ENCODE results near the gene LCE6A.

Gene LCE6A

DNA sequence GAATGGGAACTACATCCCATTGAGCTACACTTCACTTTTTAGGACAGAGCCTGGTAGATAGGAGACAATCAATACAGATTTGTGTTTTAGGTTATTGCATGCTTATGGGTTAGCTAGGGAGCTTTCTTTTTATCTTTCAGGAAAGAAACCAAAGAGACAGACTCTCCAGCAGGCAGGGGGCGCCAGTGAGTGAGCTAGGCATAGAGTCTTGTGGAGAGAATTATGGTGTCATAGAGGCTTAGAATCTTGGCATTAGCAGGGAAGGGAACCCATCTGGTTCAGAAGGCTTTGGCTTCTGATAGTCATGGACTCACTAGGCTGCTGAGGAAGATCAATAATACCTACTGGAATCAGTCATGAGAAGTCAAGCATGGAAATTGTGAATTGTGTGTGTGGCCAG, 35.4 kb downstream of the LCE6A start, which contains the start of gene SMCP:
Gene SMCP (plus strand): TSS at position 281 of the 400 bp plus-strand sequence. CDS start 6,101 bp downstream, outside the sequence.
- DNase-seq: peak; percentile 37
- H3K27me3 ChIP-seq: no peaks in the 10 kb centered on the region
- H3K4me1 ChIP-seq: no peaks in the 10 kb centered on the region
- H3K4me3 ChIP-seq (ENCODE audit: low read depth, low read length): no peak within 1 kb of the TSS
- no peaks in the 10 kb centered on the region for H3K36me3 ChIP-seq
- TF ChIP-seq, protein P1, sequence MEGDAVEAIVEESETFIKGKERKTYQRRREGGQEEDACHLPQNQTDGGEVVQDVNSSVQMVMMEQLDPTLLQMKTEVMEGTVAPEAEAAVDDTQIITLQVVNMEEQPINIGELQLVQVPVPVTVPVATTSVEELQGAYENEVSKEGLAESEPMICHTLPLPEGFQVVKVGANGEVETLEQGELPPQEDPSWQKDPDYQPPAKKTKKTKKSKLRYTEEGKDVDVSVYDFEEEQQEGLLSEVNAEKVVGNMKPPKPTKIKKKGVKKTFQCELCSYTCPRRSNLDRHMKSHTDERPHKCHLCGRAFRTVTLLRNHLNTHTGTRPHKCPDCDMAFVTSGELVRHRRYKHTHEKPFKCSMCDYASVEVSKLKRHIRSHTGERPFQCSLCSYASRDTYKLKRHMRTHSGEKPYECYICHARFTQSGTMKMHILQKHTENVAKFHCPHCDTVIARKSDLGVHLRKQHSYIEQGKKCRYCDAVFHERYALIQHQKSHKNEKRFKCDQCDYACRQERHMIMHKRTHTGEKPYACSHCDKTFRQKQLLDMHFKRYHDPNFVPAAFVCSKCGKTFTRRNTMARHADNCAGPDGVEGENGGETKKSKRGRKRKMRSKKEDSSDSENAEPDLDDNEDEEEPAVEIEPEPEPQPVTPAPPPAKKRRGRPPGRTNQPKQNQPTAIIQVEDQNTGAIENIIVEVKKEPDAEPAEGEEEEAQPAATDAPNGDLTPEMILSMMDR (IDR thresholded peaks at IDR 0.05; ENCODE audit: low read depth, low read length): peak; percentile 36
- H3K9me3 ChIP-seq: no peaks in the 10 kb centered on the region

DNA sequence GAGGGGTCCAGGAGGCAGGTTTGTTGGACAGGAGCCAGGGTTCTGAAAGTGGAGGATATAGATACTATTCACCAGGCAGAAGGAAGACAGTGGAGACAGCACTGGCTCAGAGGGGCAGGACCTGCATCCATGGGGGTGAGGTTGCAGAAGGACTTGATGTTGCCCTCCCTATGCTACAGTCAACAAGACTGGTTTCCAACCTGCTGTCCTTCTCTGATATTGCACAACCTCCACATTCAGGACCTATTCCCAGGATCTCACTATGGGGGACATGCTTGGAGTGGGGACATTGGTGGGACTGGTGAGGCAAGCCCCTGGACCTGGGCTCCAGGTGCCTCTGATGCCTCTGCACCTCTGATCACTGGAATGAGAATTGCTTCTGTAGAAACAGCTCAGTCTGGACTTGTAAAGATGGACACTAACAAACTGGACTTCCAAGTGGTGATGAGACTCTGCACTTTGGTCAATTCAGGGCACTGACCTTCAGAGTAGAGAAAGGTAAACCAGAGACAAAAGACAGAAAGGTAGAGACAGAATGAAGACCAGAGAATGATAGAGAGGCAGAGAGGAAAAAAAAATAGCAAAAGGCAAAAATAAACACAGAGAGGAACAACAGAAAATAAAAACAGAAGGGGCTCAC, 37.0 kb downstream of the LCE6A start:
- Histone ChIP-seq H3K4me1 (no peaks in the 10 kb centered on the region), H3K27me3 (no peaks in the 10 kb centered on the region), H3K4me3 (ENCODE audit: low read depth, low read length) (no peak overlapping the region), H3K9me3 (no peaks in the 10 kb centered on the region), H3K36me3 (no peaks in the 10 kb centered on the region)
- TF ChIP-seq, protein P1 (IDR thresholded peaks at IDR 0.05; ENCODE audit: low read depth, low read length): no peak
- no peak for DNase-seq

GRCh38 chr1:152880316-152880715, 37.7 kb downstream of the LCE6A start:
- Histone ChIP-seq H3K4me1 (no peaks in the 10 kb centered on the region), H3K9me3 (no peaks in the 10 kb centered on the region), H3K36me3 (no peaks in the 10 kb centered on the region), H3K4me3 (ENCODE audit: low read depth, low read length) (no peak overlapping the region), H3K27me3 (0 out of 2 replicates have a peak, but pooled peaks cover under 1% of the 10 kb centered on the region)
- TF ChIP-seq, protein P1 (IDR thresholded peaks at IDR 0.05; ENCODE audit: low read depth, low read length): no peak
- no peak for DNase-seq

DNA sequence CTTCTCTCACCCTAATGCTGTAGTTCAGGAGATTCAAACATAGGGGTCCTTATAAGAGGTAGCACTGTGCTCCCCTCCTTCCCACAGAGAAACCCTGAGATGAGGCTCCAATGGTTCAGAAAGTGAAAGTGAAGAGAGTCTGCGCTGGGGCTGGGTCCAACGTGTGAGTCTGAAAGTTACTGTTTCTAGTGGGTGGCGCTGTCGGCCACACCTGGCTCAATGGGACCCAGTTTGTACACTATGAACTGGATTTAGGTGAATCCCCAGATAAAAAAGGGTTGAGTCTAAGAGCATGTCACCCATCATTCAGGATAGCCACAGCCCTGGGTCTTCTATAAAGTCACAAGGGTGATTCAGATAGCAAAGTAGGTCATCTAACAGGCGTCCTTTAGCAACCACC, 38.3 kb downstream of the LCE6A start:
- no peaks in the 10 kb centered on the region for H3K9me3 ChIP-seq
- no peak for DNase-seq
- no peaks in the 10 kb centered on the region for H3K36me3 ChIP-seq
- TF ChIP-seq, protein P1 (IDR thresholded peaks at IDR 0.05; ENCODE audit: low read depth, low read length): no peak
- no peaks in the 10 kb centered on the region for H3K4me1 ChIP-seq
- H3K4me3 ChIP-seq (ENCODE audit: low read depth, low read length): no peak overlapping the region
- peaks cover 6% of the 10 kb centered on the region; the same call in 1 of the 2 replicates for H3K27me3 ChIP-seq

DNA sequence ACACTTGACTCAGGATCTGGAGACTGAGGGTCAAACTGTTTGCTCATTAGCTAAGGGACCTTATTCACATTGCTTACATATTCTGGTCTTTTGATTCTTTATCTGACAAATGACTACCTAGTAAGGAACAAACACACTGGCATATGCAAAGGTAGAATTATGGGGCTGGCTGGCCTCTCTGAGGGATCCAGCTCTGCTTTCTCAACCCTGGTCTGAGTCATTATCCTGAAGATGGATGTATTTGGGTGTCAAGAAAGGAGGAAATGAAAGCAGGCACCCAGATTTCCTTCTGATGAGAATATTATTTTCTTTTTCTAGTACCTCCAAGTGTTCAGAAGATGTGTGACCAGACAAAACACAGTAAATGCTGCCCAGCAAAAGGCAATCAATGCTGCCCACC, 41.4 kb downstream of the LCE6A start:
- Histone ChIP-seq H3K4me1 (no peaks in the 10 kb centered on the region), H3K4me3 (ENCODE audit: low read depth, low read length) (no peak overlapping the region), H3K36me3 (no peaks in the 10 kb centered on the region), H3K27me3 (peaks cover 8% of the 10 kb centered on the region; the same call in 1 of the 2 replicates), H3K9me3 (no peaks in the 10 kb centered on the region)
- TF ChIP-seq, protein P1 (IDR thresholded peaks at IDR 0.05; ENCODE audit: low read depth, low read length): no peak
- DNase-seq: no peak

GRCh38 chr1:152884506-152884905, 41.9 kb downstream of the LCE6A start:
- no peaks in the 10 kb centered on the region for H3K36me3 ChIP-seq
- H3K27me3 ChIP-seq: peaks cover 8% of the 10 kb centered on the region; the same call in 1 of the 2 replicates
- H3K4me1 ChIP-seq: no peaks in the 10 kb centered on the region
- TF ChIP-seq, protein P1 (IDR thresholded peaks at IDR 0.05; ENCODE audit: low read depth, low read length): no peak
- no peak overlapping the region for H3K4me3 ChIP-seq (ENCODE audit: low read depth, low read length)
- no peak for DNase-seq
- H3K9me3 ChIP-seq: no peaks in the 10 kb centered on the region

All from BE2C (cell line).